ENCODE data around the gene SAP130.

DNA sequence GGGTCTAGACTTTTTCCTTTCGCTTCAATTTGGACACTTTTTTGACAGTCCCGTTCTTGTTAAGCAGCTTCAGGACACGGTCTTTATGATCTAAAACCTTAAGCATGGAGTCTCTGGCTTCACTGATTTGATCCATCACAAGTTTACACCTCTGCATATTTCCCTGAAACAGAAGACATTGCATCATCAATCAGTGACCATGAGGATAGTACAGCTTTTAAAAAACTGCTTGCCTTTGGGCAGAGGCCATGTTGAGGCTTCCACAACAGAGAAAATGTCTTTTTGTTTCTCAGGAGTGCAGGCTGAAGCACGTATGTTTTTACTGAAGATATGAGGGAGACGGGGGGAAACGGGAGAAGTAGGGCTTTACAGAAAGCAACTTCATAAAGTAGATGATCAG, 85.9 kb downstream of the SAP130 start:
- TF ChIP-seq EZH2 (IDR thresholded peaks at IDR 0.05; ENCODE audit: insufficient read depth, poor library complexity, severe bottlenecking) (no peak), EZH2phosphoT487 (IDR thresholded peaks at IDR 0.05; ENCODE audit: insufficient read depth, low read depth) (no peak)

Data from GM23248 (cell line).